DND-41 (cell line): ENCODE measurements around the gene HEPN1.

Experiments used
- ATAC-seq: fragments of 200-7000 bp; cut with Tn5 transposase; 3 replicates; pipeline ENCODE4 v1.9.1; 2021; ENCODE audit warnings: low read depth; ENCODE audit not compliant: insufficient read depth
- DNase-seq: peaks from one replicate; pipeline ENCODE4 v3.0.0-alpha.2; 2020
- H2AFZ ChIP-seq: 2 replicates; pipeline ENCODE4 v1.6.0; 2012; ENCODE audit warnings: low read depth, low read length
- H3K27ac ChIP-seq: 2 replicates; pipeline ENCODE4 v1.5.1; 2012; ENCODE audit warnings: low read length, inconsistent platforms
- H3K27me3 ChIP-seq: fragments of 200-600 bp; sonication (generic); 2 replicates; pipeline ENCODE4 v1.6.0; 2012; ENCODE audit warnings: low read length, mild to moderate bottlenecking, inconsistent platforms; ENCODE audit not compliant: insufficient read depth, poor library complexity
- H3K36me3 ChIP-seq: 2 replicates; pipeline ENCODE4 v1.5.1; 2012; ENCODE audit warnings: low read length, inconsistent platforms; ENCODE audit not compliant: insufficient read depth
- H3K4me1 ChIP-seq: 2 replicates; pipeline ENCODE4 v1.5.1; 2012; ENCODE audit warnings: mild to moderate bottlenecking, low read length; ENCODE audit not compliant: insufficient read depth
- H3K4me2 ChIP-seq: 2 replicates; pipeline ENCODE4 v1.6.0; 2012; ENCODE audit warnings: mild to moderate bottlenecking, moderate library complexity, low read length, inconsistent platforms; ENCODE audit not compliant: insufficient read depth
- H3K4me3 ChIP-seq, 2 experiments: fragments of 200-600 bp in 1 of 2; shearing (Covaris generic) in 1 of 2; 2 replicates each; pipeline ENCODE4 v1.5.1; 2012 to 2016; ENCODE audit warnings: inconsistent platforms in 2 of 2, low read length in 2 of 2, mild to moderate bottlenecking in 2 of 2, low read depth in 1 of 2, moderate library complexity in 1 of 2
- H3K79me2 ChIP-seq: 2 replicates; pipeline ENCODE4 v1.6.0; 2012; ENCODE audit warnings: low read length, inconsistent platforms; ENCODE audit not compliant: insufficient read depth
- H3K9ac ChIP-seq: 2 replicates; pipeline ENCODE4 v1.6.0; 2012; ENCODE audit warnings: low read depth, mild to moderate bottlenecking, inconsistent platforms, low read length, moderate library complexity
- H3K9me3 ChIP-seq: 2 replicates; pipeline ENCODE4 v1.5.1; 2012; ENCODE audit warnings: low read length, moderate library complexity, mild to moderate bottlenecking, inconsistent platforms; ENCODE audit not compliant: insufficient read depth, severe bottlenecking
- H4K20me1 ChIP-seq: 2 replicates; pipeline ENCODE4 v1.6.0; 2012; ENCODE audit warnings: low read length; ENCODE audit not compliant: insufficient read depth
- CTCF ChIP-seq: IDR thresholded peaks from 2 replicates; pipeline ENCODE4 v1.5.1; 2012; ENCODE audit warnings: borderline replicate concordance, low read length, moderate library complexity, mild to moderate bottlenecking; ENCODE audit not compliant: poor library complexity, severe bottlenecking; ENCODE audit errors: extremely low read depth
- EZH2 ChIP-seq: IDR thresholded peaks from 3 replicates; pipeline ENCODE4 v1.6.1; 2012; ENCODE audit warnings: borderline replicate concordance, low read depth, mild to moderate bottlenecking, moderate library complexity, low read length, inconsistent platforms; ENCODE audit not compliant: severe bottlenecking

HEPN1 gene

DNA sequence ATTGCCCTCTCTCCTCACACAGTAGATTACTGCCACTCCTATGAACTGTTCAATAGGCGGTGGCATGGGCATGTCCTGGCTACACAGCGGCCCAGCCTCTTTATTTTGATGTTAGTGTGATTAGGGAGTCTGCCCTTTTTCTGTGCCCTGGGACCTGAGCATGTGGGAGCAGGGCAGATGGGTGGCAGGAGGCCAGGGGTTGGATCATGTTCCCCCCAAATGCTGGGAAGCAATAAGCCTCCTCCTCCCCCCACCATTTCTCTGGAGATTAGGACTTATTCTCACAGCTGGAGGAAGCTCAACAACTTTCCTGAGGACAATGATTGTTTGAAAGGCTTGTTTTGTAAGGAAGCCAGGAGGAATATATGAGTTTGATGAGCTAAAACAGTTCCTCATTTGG lies 848 bp downstream of the HEPN1 start:
- no peak overlapping the region for H3K27ac ChIP-seq
- DNase-seq (no peak), ATAC-seq (no peak)
- H3K27me3 ChIP-seq = no peaks in the 10 kb centered on the region
- H3K4me1 ChIP-seq = no peaks in the 10 kb centered on the region
- H3K4me3 ChIP-seq = no peak overlapping the region
- no peak overlapping the region for H2AFZ ChIP-seq
- H3K9me3 ChIP-seq = no peaks in the 10 kb centered on the region
- no peaks in the 10 kb centered on the region for H4K20me1 ChIP-seq
- no peaks in the 10 kb centered on the region for H3K79me2 ChIP-seq
- H3K4me2 ChIP-seq = no peak overlapping the region
- no peaks in the 10 kb centered on the region for H3K36me3 ChIP-seq
- TF ChIP-seq EZH2 = no peak
- TF ChIP-seq CTCF = no peak
- no peak overlapping the region for H3K9ac ChIP-seq

- no peaks in the 10 kb centered on the region for H4K20me1 ChIP-seq
- no peaks in the 10 kb centered on the region for H3K36me3 ChIP-seq
- H3K79me2 ChIP-seq = no peaks in the 10 kb centered on the region
- DNase-seq = no peak
- no peaks in the 10 kb centered on the region for H3K9me3 ChIP-seq
- TF ChIP-seq CTCF (no peak), EZH2 (no peak)
- H3K9ac ChIP-seq = no peak overlapping the region
- no peak overlapping the region for H3K4me2 ChIP-seq
- H3K4me1 ChIP-seq = no peaks in the 10 kb centered on the region
- no peak overlapping the region for H3K4me3 ChIP-seq
- no peak overlapping the region for H3K27ac ChIP-seq
- no peaks in the 10 kb centered on the region for H3K27me3 ChIP-seq
- no peak for ATAC-seq
- no peak overlapping the region for H2AFZ ChIP-seq
Measured at GRCh38 chr11:124920356-124920755, 1.3 kb downstream of the HEPN1 start.

GRCh38 chr11:124920870-124921609 lies 2.0 kb downstream of the HEPN1 start:
- Histone ChIP-seq H3K9ac (no peak overlapping the region), H4K20me1 (no peaks in the 10 kb centered on the region), H3K27ac (no peak overlapping the region), H3K9me3 (no peaks in the 10 kb centered on the region), H3K4me1 (no peaks in the 10 kb centered on the region), H2AFZ (no peak overlapping the region), H3K27me3 (no peaks in the 10 kb centered on the region), H3K79me2 (no peaks in the 10 kb centered on the region), H3K4me3 (no peak overlapping the region), H3K36me3 (no peaks in the 10 kb centered on the region), H3K4me2 (no peak overlapping the region)
- TF ChIP-seq CTCF (no peak), EZH2 (no peak)
- no peak for ATAC-seq
- no peak for DNase-seq
